Fibroblast of the conjunctiva (primary cell): Measurements from ENCODE around the gene COL16A1.

Experiments
- DNase-seq: peaks from one replicate; pipeline ENCODE4 v3.0.0-alpha.2; 2010; ENCODE audit warnings: low read depth

The COL16A1 gene

GRCh38 chr1:31665234-31665878, 38.5 kb downstream of the COL16A1 start:
- no peak for DNase-seq

GRCh38 chr1:31664528-31664927, 39.3 kb downstream of the COL16A1 start:
- no peak for DNase-seq

DNA sequence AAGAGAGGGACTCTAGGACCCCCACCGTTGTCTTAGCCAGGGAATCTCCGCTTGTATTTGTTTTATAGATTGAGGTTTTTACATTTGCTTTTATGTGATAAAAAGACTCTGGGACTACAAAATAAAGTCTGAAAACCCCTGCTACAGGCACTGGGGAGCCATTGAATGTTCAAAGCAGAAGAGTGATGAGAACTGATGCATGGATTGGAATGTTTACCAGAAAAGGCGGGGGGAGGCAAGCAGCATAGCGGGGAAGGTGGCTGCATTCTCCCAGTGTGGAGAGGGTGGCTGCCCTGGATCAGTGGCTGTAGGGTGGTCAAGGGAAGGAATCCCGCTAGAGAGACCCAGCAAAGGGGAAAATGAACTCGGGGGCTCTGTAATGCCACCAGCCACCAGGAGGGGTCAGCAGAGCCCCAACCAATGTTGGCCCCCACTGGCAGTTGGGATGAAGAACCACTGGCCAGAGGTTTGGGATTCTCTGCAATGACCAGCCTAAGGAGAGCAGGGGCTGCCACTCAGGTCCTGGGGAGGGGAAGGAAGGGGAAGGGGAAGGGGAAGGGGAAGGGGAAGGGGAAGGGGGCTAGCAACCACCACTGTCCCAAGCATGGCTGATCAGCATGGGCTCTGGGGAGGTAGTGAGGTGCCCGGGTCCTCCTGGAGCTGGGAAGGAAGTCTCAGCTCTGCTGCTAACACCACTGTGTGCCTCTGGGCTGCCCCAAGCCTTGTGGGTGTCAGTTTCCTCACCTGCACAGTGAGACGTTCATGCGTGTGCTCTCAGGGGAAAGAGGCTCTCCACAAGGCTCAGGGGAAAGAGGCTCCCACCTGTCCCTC, 40.0 kb downstream of the COL16A1 start:
- DNase-seq: peak; percentile 23

GRCh38 chr1:31662463-31662862, 41.4 kb downstream of the COL16A1 start:
- no peak for DNase-seq

DNA sequence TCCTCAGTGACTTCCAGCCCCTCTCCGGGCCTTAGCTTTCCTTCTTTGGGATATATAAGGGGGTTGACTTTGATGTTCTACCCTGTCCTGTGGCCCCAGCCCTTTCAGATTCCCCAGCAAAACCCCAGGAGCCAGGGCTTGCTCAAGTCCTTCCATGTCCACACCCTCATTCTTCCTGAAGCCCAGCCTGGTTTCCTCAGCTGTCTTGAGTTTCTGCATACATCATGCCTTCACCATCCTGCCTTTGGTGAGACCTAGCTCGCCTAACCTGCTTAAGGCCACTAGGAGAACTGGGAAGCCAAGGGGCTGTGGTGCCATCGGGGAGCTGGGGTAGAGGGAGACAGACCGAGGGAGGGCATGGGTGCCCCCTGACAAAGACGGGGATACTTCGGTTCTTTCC, 42.0 kb downstream of the COL16A1 start:
- DNase-seq: no peak

GRCh38 chr1:31660871-31661455, 42.9 kb downstream of the COL16A1 start:
- no peak for DNase-seq

DNA sequence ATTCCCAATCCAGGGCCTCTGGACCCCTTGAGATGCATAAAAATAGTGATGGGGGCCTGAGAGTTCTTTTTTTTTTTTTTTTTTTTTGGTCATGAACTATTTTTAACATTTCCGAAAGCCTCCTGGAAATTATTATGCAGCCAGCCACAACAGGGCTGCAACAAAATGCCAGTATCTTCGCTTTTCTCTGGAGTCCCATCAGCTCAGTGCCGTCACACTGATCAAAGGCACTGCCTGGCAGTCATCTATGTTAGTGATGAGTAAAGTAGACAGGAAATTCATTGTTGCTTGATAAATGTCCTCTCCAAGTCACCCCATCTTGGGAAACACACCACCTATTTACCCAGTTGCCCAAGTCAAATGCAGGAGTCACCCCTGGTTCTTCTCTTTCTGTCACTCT, 43.9 kb downstream of the COL16A1 start:
- DNase-seq: no peak

GRCh38 chr1:31658721-31659120, 45.1 kb downstream of the COL16A1 start:
- no peak for DNase-seq

- DNase-seq: no peak
Measured at GRCh38 chr1:31657972-31658510, 45.8 kb downstream of the COL16A1 start.

- DNase-seq: no peak
Measured at GRCh38 chr1:31657020-31657804, 46.6 kb downstream of the COL16A1 start.

GRCh38 chr1:31655756-31656155, 48.1 kb downstream of the COL16A1 start:
- no peak for DNase-seq

DNA sequence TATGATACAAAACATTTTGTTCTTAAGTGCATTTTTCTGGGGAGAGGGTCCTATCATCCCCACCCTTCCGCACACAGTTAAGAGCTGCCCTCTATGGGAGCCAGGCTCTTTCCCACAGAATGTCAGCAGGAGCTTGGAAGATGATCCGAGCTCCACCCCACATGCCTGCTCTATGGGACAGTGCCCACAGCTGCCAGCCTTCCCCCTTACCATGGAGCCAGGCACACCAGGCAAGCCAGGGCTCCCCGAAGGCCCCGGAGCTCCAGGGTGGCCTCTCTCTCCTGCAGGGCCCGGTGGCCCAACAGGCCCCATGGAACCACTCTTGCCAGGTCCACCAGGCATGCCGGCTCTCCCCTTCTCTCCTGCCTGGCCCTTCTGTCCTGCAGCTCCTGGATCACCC, 48.7 kb downstream of the COL16A1 start:
- no peak for DNase-seq

GRCh38 chr1:31654474-31654776, 49.4 kb downstream of the COL16A1 start:
- DNase-seq: no peak

DNA sequence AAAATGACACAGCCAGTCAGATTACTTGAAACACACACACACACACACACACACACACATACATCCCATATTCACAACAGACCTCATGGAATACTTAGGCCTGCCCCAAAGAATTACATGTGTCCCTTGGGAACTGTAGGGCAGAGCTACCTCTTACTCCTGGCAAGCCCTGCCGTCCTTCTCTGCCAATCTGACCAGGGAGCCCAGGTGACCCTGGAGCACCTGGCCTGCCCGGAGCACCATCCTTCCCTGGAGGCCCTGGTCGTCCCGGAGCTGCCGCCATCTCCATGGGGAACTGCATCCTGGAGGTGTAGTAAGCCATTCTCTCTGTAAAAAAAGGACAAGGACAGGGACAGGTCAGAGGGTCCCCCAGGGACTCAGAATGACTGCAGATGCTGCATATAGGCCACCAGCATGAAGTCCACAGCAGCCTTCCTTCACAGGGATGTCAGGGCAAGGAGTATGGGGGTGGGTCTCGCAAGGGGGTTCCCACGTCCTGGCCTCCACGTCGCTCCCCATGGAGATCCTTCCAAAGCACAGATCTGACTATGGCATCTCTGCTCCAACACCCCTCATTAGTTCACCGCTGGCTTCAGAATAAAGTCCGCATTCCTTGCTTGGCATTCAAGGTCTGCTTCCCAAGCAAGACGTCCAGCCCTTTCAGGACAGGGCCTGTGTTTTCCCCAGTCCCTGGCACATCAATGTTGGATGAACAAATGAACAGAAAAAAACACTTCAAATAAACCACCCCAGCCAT, 49.9 kb downstream of the COL16A1 start:
- no peak for DNase-seq

DNA sequence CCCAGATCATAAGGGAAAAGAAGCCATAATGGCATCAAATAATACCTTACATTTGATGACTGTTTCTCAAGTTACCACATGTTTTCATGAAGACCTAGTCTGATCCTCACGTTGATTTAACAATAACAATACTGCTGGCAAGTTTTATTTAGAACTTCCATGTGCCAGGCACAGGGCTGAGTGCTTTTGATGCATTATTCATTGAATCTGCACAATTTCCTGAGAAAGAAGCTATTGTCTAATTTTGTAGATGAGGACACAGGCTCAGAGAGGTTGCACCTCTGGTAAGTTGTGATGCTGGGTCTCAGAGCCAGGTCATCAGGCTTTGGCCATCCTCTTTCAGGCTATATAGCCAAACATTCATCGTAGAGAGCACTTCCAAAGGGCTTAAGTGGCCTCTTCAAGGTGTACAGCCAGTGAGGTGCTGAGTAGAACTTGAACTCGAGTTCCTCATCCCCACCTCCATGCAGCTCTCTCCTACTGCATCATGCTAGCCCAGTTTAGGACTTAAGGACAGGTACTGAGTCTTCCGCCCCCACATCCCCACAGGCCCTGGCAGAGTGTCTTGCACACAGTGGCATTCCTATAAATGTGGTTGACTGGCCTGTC, 50.8 kb downstream of the COL16A1 start:
- DNase-seq: no peak

DNA sequence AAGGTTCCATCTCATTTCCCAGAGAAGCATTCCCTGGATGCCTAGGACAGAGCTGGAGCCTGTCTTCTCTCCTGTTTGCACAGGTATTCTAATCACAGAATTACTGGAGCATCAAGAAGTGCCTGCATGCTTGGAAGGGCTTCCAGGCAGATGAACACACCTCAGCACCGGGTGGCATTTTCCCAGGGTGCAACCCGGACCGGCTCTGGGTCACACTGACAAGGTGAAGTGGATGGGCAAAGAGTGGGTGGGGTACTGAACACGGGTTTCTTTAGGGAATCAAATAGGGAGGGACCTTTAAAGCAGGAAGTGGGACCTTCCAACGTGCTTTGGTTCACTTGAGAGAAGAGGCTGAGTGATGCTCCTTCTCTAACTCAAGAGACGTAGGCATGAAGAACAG, 52.1 kb downstream of the COL16A1 start:
- DNase-seq: no peak

- no peak for DNase-seq
Measured at GRCh38 chr1:31651089-31651420, 52.8 kb downstream of the COL16A1 start.

DNA sequence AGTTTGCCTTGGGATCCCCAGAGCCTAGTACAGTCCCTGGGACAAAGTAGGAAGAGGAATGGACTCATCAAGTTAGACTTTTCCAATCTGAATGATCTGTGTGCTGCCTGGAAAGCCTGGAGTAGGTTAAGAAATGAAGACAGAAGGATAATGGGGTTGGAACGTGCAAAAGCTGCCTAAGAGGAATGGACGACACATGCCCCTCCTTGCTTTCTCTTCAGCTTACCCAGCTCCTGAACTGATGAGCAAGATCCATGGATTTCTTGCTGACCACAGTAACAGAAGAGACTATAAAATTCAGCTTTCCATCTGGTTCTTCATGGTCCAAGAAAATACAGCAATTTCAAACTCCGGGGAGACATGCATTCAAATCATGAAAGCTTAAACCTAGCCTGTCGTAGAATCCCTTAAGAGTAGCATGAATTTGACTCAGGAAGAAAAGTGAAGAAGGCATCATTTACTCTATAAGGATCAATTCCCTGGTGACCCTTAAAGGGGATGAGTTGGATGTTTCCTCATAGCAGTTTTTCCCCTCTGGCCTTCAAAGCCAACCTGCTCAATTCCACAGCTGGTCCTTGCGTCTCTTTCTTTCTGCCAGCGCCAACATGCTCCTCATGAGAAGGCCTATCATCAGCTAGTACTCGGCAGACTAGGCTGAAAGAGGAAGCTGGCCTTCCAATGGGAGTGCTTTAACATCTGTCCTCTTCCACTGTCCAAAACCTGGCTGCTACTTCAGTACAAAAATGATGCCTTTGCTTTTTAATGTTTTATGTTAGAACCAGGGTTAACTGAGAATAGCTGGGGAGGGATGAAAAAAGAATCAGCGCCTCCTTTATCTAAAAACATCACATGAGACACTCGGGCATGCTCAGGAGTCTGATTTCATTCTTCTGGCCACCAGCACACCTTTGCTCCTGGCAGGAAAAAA, 53.4 kb downstream of the COL16A1 start:
- DNase-seq: no peak

- no peak for DNase-seq
Measured at GRCh38 chr1:31648641-31649357, 55.0 kb downstream of the COL16A1 start.

DNA sequence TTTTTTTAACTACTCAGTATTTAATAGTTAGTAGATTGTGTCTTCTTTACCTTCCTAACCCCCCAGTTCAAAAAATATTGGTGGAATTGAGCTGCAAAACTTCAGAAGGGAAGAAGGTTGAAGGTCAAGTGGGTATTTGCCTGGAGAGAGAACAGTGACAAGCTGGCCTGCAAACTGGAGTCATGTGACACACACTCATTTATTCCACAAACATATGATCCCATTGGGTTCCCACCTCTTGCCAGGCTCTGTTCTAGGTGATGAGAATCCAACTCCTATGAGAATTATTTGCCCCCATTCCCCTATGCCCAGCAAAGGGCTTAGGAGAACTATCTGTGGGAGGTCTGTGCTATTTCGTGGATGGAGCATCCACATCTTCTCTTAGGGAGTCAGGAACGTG, 55.6 kb downstream of the COL16A1 start:
- DNase-seq: no peak
